ENCODE measurements around the gene POLDIP2. TPM values are rescaled to one million over a fixed set of nuclear protein-coding genes. Genes with fewer than 3 reads are reported as not detected.

POLDIP2 gene
- total and polyA plus RNA-seq, 2 donors (not counting 3 experiments of a cell fraction or from before 2014, with no cell fraction given): 82.6 to 85.2 TPM

- H3K36me3 ChIP-seq (ENCODE audit: control insufficient read depth in 2 of 2, extremely low read depth in 1 of 2, insufficient read depth in 2 of 2, low read length in 2 of 2): no peaks in the 10 kb centered on the region
- H3K27ac ChIP-seq (ENCODE audit: insufficient read depth, low read depth, low read length): peak overlapping the region; percentile 44
- no peak overlapping the region for H3K9ac ChIP-seq (replicated peaks; ENCODE audit: extremely low read depth, insufficient read depth, low read length)
- no peaks in the 10 kb centered on the region for H3K9me3 ChIP-seq (replicated peaks; ENCODE audit: control insufficient read depth, insufficient read depth, low read length)
- H3K79me2 ChIP-seq (ENCODE audit: control insufficient read depth, insufficient read depth, low read length): no peaks in the 10 kb centered on the region
- CTCF ChIA-PET: interaction anchor here (0.8 to 2.1 kb wide), 5 partner anchors 8 to 28 kb away, joined by 3 to 11 read pairs (median 3); no protein-coding TSS in a partner anchor
- BruUV-seq (replicated peaks): TSS peak; percentile 81
- no peaks in the 10 kb centered on the region for H4K20me1 ChIP-seq (replicated peaks; ENCODE audit: control insufficient read depth, extremely low read depth, insufficient read depth, low read length)
- FAIRE-seq (peak; percentile 81), DNase-seq (ENCODE audit: low read depth, low spot score) (peak; percentile 73)
- intact Hi-C loops (cut with micrococcal nuclease): no loop called here
- no peak overlapping the region for H3K4me3 ChIP-seq (replicated peaks in 1 of 3; ENCODE audit: insufficient read depth in 1 of 3, low read depth in 1 of 3, low read length in 3 of 3)
- POLR2A ChIA-PET: interaction anchor here (1.0 kb wide), 1 partner anchor 37 kb away, joined by 3 read pairs; the partner anchor contains the start of gene POLDIP2
- H3K4me2 ChIP-seq (ENCODE audit: insufficient read depth, low read length): no peak overlapping the region
- H3K27me3 ChIP-seq (ENCODE audit: control insufficient read depth in 2 of 2, insufficient read depth in 2 of 2, low read length in 2 of 2): no peaks in the 10 kb centered on the region
- no peaks in the 10 kb centered on the region for H3K9me1 ChIP-seq (replicated peaks; ENCODE audit: control insufficient read depth, extremely low read depth, insufficient read depth, low read length)
- dilution Hi-C loops (cut with MboI; ENCODE audit: extremely low pct_ligation_motif_present, low sequenced_read_pairs): no loop called here
- H3K4me1 ChIP-seq (ENCODE audit: control insufficient read depth, extremely low read depth, insufficient read depth, low read length): peaks cover 4% of the 10 kb centered on the region
- no peak overlapping the region for H2AFZ ChIP-seq (ENCODE audit: low read depth, low read length)
- TF ChIP-seq MYC (IDR thresholded peaks at IDR 0.05; ENCODE audit: low read depth, low read length): no peak
- TF ChIP-seq POLR2AphosphoS5 (IDR thresholded peaks at IDR 0.05; ENCODE audit: insufficient read depth, low read depth, low read length): no peak
- no peak for TF ChIP-seq EZH2 (IDR thresholded peaks at IDR 0.05; ENCODE audit: borderline replicate concordance, low read depth, low read length, severe bottlenecking)
- TF ChIP-seq GATA2 (IDR thresholded peaks at IDR 0.05; ENCODE audit: insufficient read depth, insufficient read length, low read depth, low read length): peak; percentile 27
- peak; percentile 31 for TF ChIP-seq FOS (IDR thresholded peaks at IDR 0.05; ENCODE audit: borderline replicate concordance, insufficient read depth, low read length)
- TF ChIP-seq JUN (IDR thresholded peaks at IDR 0.05; ENCODE audit: borderline replicate concordance, insufficient read depth, insufficient read length, low read depth): peak; percentile 68
- TF ChIP-seq POLR2A (IDR thresholded peaks at IDR 0.05; ENCODE audit: low read depth, low read length): no peak
- no peak for TF ChIP-seq CTCF (IDR thresholded peaks at IDR 0.05; ENCODE audit: extremely low read depth in 1 of 2, insufficient read depth in 1 of 2, low read depth in 1 of 2, low read length in 2 of 2)
- no peak for TF ChIP-seq MAX (IDR thresholded peaks at IDR 0.05; ENCODE audit: insufficient read depth, insufficient read length)
Measured at GRCh38 chr17:28394337-28395116, 37.2 kb upstream of the POLDIP2 start.

Measured in endothelial cell of umbilical vein (primary cell).